HCT116 (cell line): ENCODE results near the gene MARCKSL1. TPM values are rescaled to one million over a fixed set of nuclear protein-coding genes. Genes with fewer than 3 reads are reported as not detected.

Source experiments
- ATAC-seq: fragments of 200-7000 bp; cut with Tn5 transposase; 2 replicates; pipeline ENCODE4 v1.9.1; 2020; ENCODE audit warnings: mild to moderate bottlenecking, moderate library complexity
- BruUV-seq: library from RNA; stranded (reverse); fragments of 400-500 nt; replicated peaks from 2 replicates; lab custom pipeline; 2021; lab: Mats Ljungman, UMichigan
- CTCF ChIA-PET: fragments of 300-600 bp; sonication (Branson Sonifier 250); formaldehyde crosslinking; loops from one replicate; lab custom pipeline; 2021; ENCODE audit warnings: antibody characterized with exemption; lab: Charles Lee
- POLR2A ChIA-PET: fragments of 300-600, 350-600 bp; sonication (Branson Sonifier 250); formaldehyde crosslinking; loops from one replicate; lab custom pipeline; 2021; ENCODE audit warnings: antibody characterized with exemption; lab: Charles Lee
- RAD21 ChIA-PET, 2 experiments: fragments of 300-600 bp; sonication (Branson Sonifier 250); formaldehyde crosslinking; loops; one replicate each; lab custom pipeline; 2023; ENCODE audit warnings: low total read pairs in 2 of 2; ENCODE audit not compliant: uncharacterized antibody in 2 of 2, unreplicated experiment in 2 of 2, low non-redundant PET in 1 of 2; lab: Charles Lee
- DNase-seq: peaks from one replicate; pipeline ENCODE4 v3.0.0-alpha.2; 2010; ENCODE audit warnings: low read depth, low spot score
- H2AFZ ChIP-seq: fragments of 200-600 bp; shearing (Covaris generic), sonication (generic); 2 replicates; pipeline ENCODE4 v1.6.1; 2017; ENCODE audit warnings: low read depth, mixed run types, mixed read lengths, antibody characterized with exemption, low read length; ENCODE audit not compliant: poor library complexity, severe bottlenecking
- H3K27ac ChIP-seq: 2 replicates; pipeline ENCODE4 v1.5.1; 2012; ENCODE audit warnings: low read depth, low read length
- H3K27me3 ChIP-seq: fragments of 200-600 bp; sonication (generic); 2 replicates; pipeline ENCODE4 v1.6.1; 2016; ENCODE audit warnings: mixed run types, low read length, mixed read lengths; ENCODE audit not compliant: insufficient read depth
- H3K36me3 ChIP-seq, 2 experiments: fragments of 200-500 bp in 1 of 2; fragments of 200-600 bp in 1 of 2; sonication (Bioruptor generic) in 1 of 2; sonication (generic) in 1 of 2; 2 replicates each; pipeline versions ENCODE4 v1.5.1 to v1.6.1; 2014 to 2016; ENCODE audit warnings: low read length in 2 of 2, inconsistent platforms in 1 of 2, mixed read lengths in 1 of 2, mixed run types in 1 of 2; ENCODE audit not compliant: insufficient read depth in 2 of 2, control insufficient read depth in 1 of 2
- H3K4me1 ChIP-seq, 2 experiments: fragments of 200-600 bp in 1 of 2; sonication (generic) in 1 of 2; 2 replicates each; pipeline versions ENCODE4 v1.5.1 to v1.6.1; 2012 to 2017; ENCODE audit warnings: low read length in 2 of 2, inconsistent platforms in 1 of 2, mild to moderate bottlenecking in 1 of 2, mixed read lengths in 1 of 2, mixed run types in 1 of 2, moderate library complexity in 1 of 2; ENCODE audit not compliant: insufficient read depth in 2 of 2, control insufficient read depth in 1 of 2
- H3K4me2 ChIP-seq: fragments of 200-600 bp; sonication (generic); 2 replicates; pipeline ENCODE4 v1.6.1; 2017; ENCODE audit warnings: mixed run types, low read length, mixed read lengths
- H3K4me3 ChIP-seq, 2 experiments: fragments of 200-600 bp in 1 of 2; sonication (generic) in 1 of 2; replicated peaks in 1 of 2; 2 replicates each; pipeline ENCODE4 v1.5.1; 2011 to 2016; ENCODE audit warnings: low read length in 2 of 2, control low read depth in 1 of 2, low read depth in 1 of 2, mild to moderate bottlenecking in 1 of 2, mixed read lengths in 1 of 2, mixed run types in 1 of 2
- H3K79me2 ChIP-seq: fragments of 200-600 bp; sonication (generic); 2 replicates; pipeline ENCODE4 v1.6.1; 2017; ENCODE audit warnings: mild to moderate bottlenecking, mixed run types, low read length, moderate library complexity, mixed read lengths; ENCODE audit not compliant: insufficient read depth
- H3K9ac ChIP-seq: fragments of 200-600 bp; sonication (generic); 2 replicates; pipeline ENCODE4 v1.6.1; 2016; ENCODE audit warnings: low read length, mixed read lengths
- H3K9me2 ChIP-seq: fragments of 200-600 bp; sonication (generic), shearing (Covaris generic); 2 replicates; pipeline ENCODE4 v1.6.1; 2017; ENCODE audit warnings: mixed run types, mild to moderate bottlenecking, moderate library complexity; ENCODE audit not compliant: insufficient read depth
- H3K9me3 ChIP-seq, 2 experiments: fragments of 200-500 bp in 1 of 2; fragments of 200-600 bp in 1 of 2; sonication (Bioruptor generic) in 1 of 2; sonication (generic) in 1 of 2; 2 replicates each; pipeline ENCODE4 v1.6.1; 2014 to 2017; ENCODE audit warnings: low read length in 2 of 2, mixed read lengths in 2 of 2, inconsistent platforms in 1 of 2, low read depth in 1 of 2, mild to moderate bottlenecking in 1 of 2, mixed run types in 1 of 2, moderate library complexity in 1 of 2; ENCODE audit not compliant: control insufficient read depth in 1 of 2, insufficient read depth in 1 of 2
- H4K20me1 ChIP-seq: fragments of 200-600 bp; sonication (generic), shearing (Covaris generic); 2 replicates; pipeline ENCODE4 v1.6.1; 2017; ENCODE audit warnings: mixed run types, mild to moderate bottlenecking, moderate library complexity; ENCODE audit not compliant: insufficient read depth
- ATF3 ChIP-seq: IDR thresholded peaks from 2 replicates; pipeline ENCODE4 v1.6.1; 2012
- CEBPB ChIP-seq: IDR thresholded peaks from 2 replicates; pipeline ENCODE4 v1.6.1; 2012; ENCODE audit warnings: low read depth
- CTCF ChIP-seq, 3 experiments: fragments of 200-600 bp in 1 of 3; sonication (generic) in 1 of 3; IDR thresholded peaks in 2 of 3; conservative IDR thresholded peaks in 1 of 3; 2 replicates each; pipeline ENCODE4 v1.5.1; 2012 to 2017; ENCODE audit warnings: low read depth in 2 of 3, low read length in 2 of 3, antibody characterized with exemption in 1 of 3, borderline replicate concordance in 1 of 3, control low read depth in 1 of 3, mild to moderate bottlenecking in 1 of 3, mixed read lengths in 1 of 3, mixed run types in 1 of 3, moderate library complexity in 1 of 3; ENCODE audit not compliant: insufficient read depth in 1 of 3
- ELF1 ChIP-seq: IDR thresholded peaks from 2 replicates; pipeline ENCODE4 v1.6.1; 2012; ENCODE audit warnings: low read depth, borderline replicate concordance
- EZH2phosphoT487 ChIP-seq: fragments of 200-600 bp; IDR thresholded peaks from 2 replicates; pipeline ENCODE4 v1.6.1; 2018; ENCODE audit warnings: antibody characterized with exemption, borderline replicate concordance
- FOSL1 ChIP-seq: IDR thresholded peaks from 2 replicates; pipeline ENCODE4 v1.6.1; 2012; ENCODE audit warnings: low read depth
- MAX ChIP-seq: IDR thresholded peaks from 2 replicates; pipeline ENCODE4 v1.6.1; 2012
- POLR2AphosphoS5 ChIP-seq: IDR thresholded peaks from 2 replicates; pipeline ENCODE4 v1.6.1; 2011; ENCODE audit warnings: mild to moderate bottlenecking, low read depth, low read length, moderate library complexity
- REST ChIP-seq: IDR thresholded peaks from 2 replicates; pipeline ENCODE4 v1.6.1; 2012; ENCODE audit warnings: low read depth
- SIN3A ChIP-seq: IDR thresholded peaks from 2 replicates; pipeline ENCODE4 v1.6.1; 2012; ENCODE audit warnings: low read depth
- TCF7L2 ChIP-seq: IDR thresholded peaks from 2 replicates; pipeline ENCODE4 v1.7.0; 2011; ENCODE audit warnings: borderline replicate concordance, inconsistent platforms; ENCODE audit not compliant: insufficient read depth, insufficient read length; ENCODE audit errors: extremely low read depth
- ZBTB33 ChIP-seq: IDR thresholded peaks from 2 replicates; pipeline ENCODE4 v1.6.1; 2011; ENCODE audit warnings: mild to moderate bottlenecking, low read length, moderate library complexity; ENCODE audit not compliant: insufficient replicate concordance; ENCODE audit errors: extremely low read depth
- intact Hi-C: fragments of 100-400 bp; cut with micrococcal nuclease; formaldehyde crosslinking; loops from 2 replicates; pipeline ENCODE4 v1.10.0; 2022
- total RNA-seq: library from RNA; stranded (reverse); gene quantifications from one replicate; pipeline ENCODE4 v1.2.1, GENCODE V29; 2021; ENCODE audit not compliant: unreplicated experiment

MARCKSL1 gene
- total RNA-seq, 1 experiment from 2014 or later, result 127 TPM

GRCh38 chr1:32365445-32365844 is 29.4 kb upstream of the MARCKSL1 start:
- TSS peak; percentile 14 for BruUV-seq
- H3K4me2 ChIP-seq, result no peak overlapping the region
- no peaks in the 10 kb centered on the region for H4K20me1 ChIP-seq
- no peaks in the 10 kb centered on the region for H3K79me2 ChIP-seq
- CTCF ChIA-PET, result no interaction called here
- no peak for TF ChIP-seq SIN3A
- no peaks in the 10 kb centered on the region for H3K4me1 ChIP-seq
- RAD21 ChIA-PET, result no interaction called here
- intact Hi-C loops, result no loop called here
- no peak overlapping the region for H3K9ac ChIP-seq
- DNase-seq, result no peak
- no peak overlapping the region for H3K27ac ChIP-seq
- no peak overlapping the region for H2AFZ ChIP-seq
- H3K36me3 ChIP-seq, result peaks cover 0 to 11% of the 10 kb centered on the region in 2 experiments; a peak in 2 of 4 replicates
- POLR2A ChIA-PET, result no interaction called here
- no peaks in the 10 kb centered on the region for H3K9me2 ChIP-seq
- no peak for ATAC-seq
- no peaks in the 10 kb centered on the region for H3K9me3 ChIP-seq
- H3K27me3 ChIP-seq, result no peaks in the 10 kb centered on the region
- H3K4me3 ChIP-seq, result no peak overlapping the region

- ChIA-PET POLR2A (no interaction called here), CTCF (interaction anchor here (0.8 kb wide), 1 partner anchor 149 kb away, joined by 3 read pairs; no protein-coding TSS in a partner anchor), RAD21 (no interaction called here)
- Histone ChIP-seq H2AFZ (no peak overlapping the region), H3K9me3 (no peaks in the 10 kb centered on the region), H3K4me1 (no peaks in the 10 kb centered on the region), H3K27ac (no peak overlapping the region), H3K9ac (no peak overlapping the region), H3K79me2 (no peaks in the 10 kb centered on the region), H3K4me2 (no peak overlapping the region), H4K20me1 (no peaks in the 10 kb centered on the region), H3K4me3 (no peak overlapping the region), H3K27me3 (no peaks in the 10 kb centered on the region), H3K9me2 (no peaks in the 10 kb centered on the region), H3K36me3 (peaks cover 0 to 11% of the 10 kb centered on the region in 2 experiments; a peak in 2 of 4 replicates)
- DNase-seq, result no peak
- no TSS peak for BruUV-seq
- no peak for ATAC-seq
- intact Hi-C loops, result no loop called here
- TF ChIP-seq CTCF (IDR thresholded peaks at IDR 0.05 in 2 of 3, conservative IDR thresholded peaks at IDR 0.05 in 1 of 3; ENCODE audit: borderline replicate concordance in 1 of 3, insufficient read depth in 1 of 3, low read depth in 2 of 3, low read length in 2 of 3) (no peak), POLR2AphosphoS5 (no peak), CEBPB (no peak), ELF1 (no peak), REST (no peak), ATF3 (no peak), ZBTB33 (no peak), EZH2phosphoT487 (no peak), MAX (no peak), FOSL1 (no peak), TCF7L2 (no peak)
These were observed 28.8 kb upstream of the MARCKSL1 start for GRCh38 chr1:32364836-32365235.
